ENCODE data around the gene PPIL4.

DNA sequence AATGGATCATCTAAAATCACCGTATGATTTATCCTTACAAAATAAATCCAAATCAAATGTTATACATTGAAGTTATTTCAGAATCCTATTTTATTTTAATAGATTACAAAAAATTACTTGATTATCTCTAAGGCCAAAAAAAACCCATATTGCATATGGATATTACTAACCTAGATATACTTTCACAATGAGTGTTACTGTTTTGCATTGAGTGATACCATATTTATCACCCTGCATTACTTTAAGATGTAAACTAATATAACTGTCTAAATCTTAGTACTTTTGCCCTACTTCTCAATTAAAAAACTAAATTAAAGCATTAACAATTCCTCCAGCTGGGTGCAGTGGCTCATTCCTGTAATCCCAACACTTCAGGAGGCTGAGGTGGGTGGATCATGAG, 11.1 kb downstream of the PPIL4 start:
- TF ChIP-seq POLR2A (IDR thresholded peaks at IDR 0.05; ENCODE audit: low read depth, low read length) = no peak
- TF ChIP-seq POLR2AphosphoS5 (IDR thresholded peaks at IDR 0.05; ENCODE audit: low read depth, low read length) = no peak
- no peak for TF ChIP-seq TAF1 (IDR thresholded peaks at IDR 0.05; ENCODE audit: borderline replicate concordance, low read depth, low read length)
